ENCODE results near the gene RNF32.
A peak's percentile ranks its signal among the peaks of the same experiment; 100 is the strongest.
"Not testable (repeated sequence)": the region's sequence is repeated elsewhere in the genome, so short reads cannot be mapped to it uniquely, and the experiment has no call there.

RNF32 gene

GRCh38 chr7:156642306-156643045 lies 1.9 kb downstream of the RNF32 start:
- no peak for DNase-seq

- not testable (repeated sequence) for DNase-seq
Measured at GRCh38 chr7:156647330-156647729, 6.8 kb downstream of the RNF32 start.

- DNase-seq = peak; percentile 10
Measured at GRCh38 chr7:156650042-156650441, 9.5 kb downstream of the RNF32 start.

- DNase-seq = no peak
Measured at GRCh38 chr7:156651474-156651873, 10.9 kb downstream of the RNF32 start.

- DNase-seq = no peak
Measured at GRCh38 chr7:156652886-156653568, 12.5 kb downstream of the RNF32 start.

- DNase-seq = no peak
Measured at GRCh38 chr7:156654511-156655234, 14.1 kb downstream of the RNF32 start.

- DNase-seq = no peak
Measured at GRCh38 chr7:156655251-156655650, 14.7 kb downstream of the RNF32 start.

- no peak for DNase-seq
Measured at GRCh38 chr7:156655983-156656382, 15.4 kb downstream of the RNF32 start.

- no peak for DNase-seq
Measured at GRCh38 chr7:156656598-156656997, 16.0 kb downstream of the RNF32 start.

GRCh38 chr7:156657681-156658080 lies 17.1 kb downstream of the RNF32 start:
- DNase-seq = no peak

GRCh38 chr7:156659203-156659602 lies 18.6 kb downstream of the RNF32 start:
- no peak for DNase-seq

- DNase-seq = no peak
Measured at GRCh38 chr7:156659961-156660360, 19.4 kb downstream of the RNF32 start.

- DNase-seq = no peak
Measured at GRCh38 chr7:156661637-156662036, 21.1 kb downstream of the RNF32 start.

GRCh38 chr7:156662277-156662676 lies 21.7 kb downstream of the RNF32 start:
- DNase-seq = no peak

GRCh38 chr7:156665101-156665500 lies 24.5 kb downstream of the RNF32 start:
- no peak for DNase-seq

- no peak for DNase-seq
Measured at GRCh38 chr7:156666368-156667109, 26.0 kb downstream of the RNF32 start.

- DNase-seq = no peak
Measured at GRCh38 chr7:156667110-156667426, 26.5 kb downstream of the RNF32 start.

GRCh38 chr7:156668130-156668741 lies 27.7 kb downstream of the RNF32 start:
- DNase-seq = no peak

- DNase-seq = no peak
Measured at GRCh38 chr7:156669035-156669828, 28.7 kb downstream of the RNF32 start.

GRCh38 chr7:156673454-156673853 lies 32.9 kb downstream of the RNF32 start:
- DNase-seq = no peak

GRCh38 chr7:156673902-156674301 lies 33.3 kb downstream of the RNF32 start:
- no peak for DNase-seq

GRCh38 chr7:156675721-156676120 lies 35.1 kb downstream of the RNF32 start:
- no peak for DNase-seq
